Cerebellar nuclear complex (tissue), 1 donor: ENCODE results near the gene RBM33.
"Not testable (repeated sequence)": the region's sequence is repeated elsewhere in the genome, so short reads cannot be mapped to it uniquely, and the experiment has no call there.

Experiments
- DNase-seq, 2 experiments: peaks; one replicate each; lab custom pipeline; 2025; lab: John Stamatoyannopoulos, UW

RBM33 gene

GRCh38 chr7:155690655-155691054 is 46.2 kb downstream of the RBM33 start:
- not testable (repeated sequence) for DNase-seq

DNA sequence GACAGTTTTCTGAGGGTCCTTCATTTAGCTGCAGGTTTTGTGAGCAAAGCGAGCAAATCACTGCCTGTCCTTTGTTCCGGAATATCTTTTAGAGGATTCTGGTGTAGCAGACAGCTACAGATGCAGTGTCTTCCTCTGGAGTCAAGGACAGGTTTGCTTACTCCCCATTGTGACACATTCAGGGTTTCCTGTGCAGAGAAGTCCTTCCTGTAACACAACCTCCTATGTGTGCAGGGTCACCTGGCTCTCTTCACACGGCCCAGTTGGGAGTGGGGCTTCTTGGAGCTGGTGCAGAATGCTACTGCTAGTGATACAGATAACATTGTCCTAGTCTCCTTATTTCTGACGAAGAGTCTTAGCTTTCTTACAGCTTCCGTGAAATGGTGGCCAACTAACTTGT is 47.9 kb downstream of the RBM33 start:
- no peak for DNase-seq

DNA sequence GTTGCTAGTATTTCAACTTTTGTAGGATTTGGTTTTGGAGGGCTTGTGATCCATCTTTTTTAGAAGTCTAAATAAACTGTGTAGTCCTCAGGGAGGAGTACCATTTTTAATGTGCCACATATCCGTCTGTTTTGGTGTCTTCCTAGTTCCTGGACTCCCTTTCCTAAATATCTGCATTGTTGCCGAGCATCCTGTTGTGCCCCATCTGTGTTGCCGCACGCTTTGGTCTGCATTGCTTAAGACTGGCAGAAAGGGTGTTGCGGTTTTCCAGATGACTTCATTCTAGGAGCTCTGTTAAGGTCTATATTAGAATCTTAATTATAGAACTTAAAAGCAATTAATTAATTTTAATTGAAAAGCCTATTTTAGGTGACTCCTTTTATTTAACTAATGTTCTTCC is 49.4 kb downstream of the RBM33 start:
- DNase-seq, result peak in 1 of 2 experiments; percentile 22

DNA sequence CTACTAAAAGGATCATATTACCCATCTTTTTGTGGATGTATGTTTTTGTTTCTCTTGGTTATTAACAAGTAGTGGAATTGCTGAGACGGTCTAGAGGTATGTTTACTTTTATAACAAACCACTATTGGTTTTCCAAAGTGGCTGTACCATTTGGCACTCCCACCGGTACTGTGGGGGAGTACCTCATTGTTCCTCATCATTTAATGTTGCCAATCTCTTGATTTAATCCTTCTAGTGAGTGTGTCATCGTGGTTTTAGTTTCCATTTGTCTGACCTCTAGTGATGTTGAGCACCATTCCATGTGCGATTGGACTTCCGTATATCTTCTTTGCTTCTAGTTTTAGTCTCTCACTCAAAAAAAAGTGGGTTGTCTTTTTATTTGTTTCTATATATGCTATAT is 50.4 kb downstream of the RBM33 start:
- DNase-seq, result no peak

GRCh38 chr7:155696747-155697146 is 52.3 kb downstream of the RBM33 start:
- DNase-seq, result no peak

DNA sequence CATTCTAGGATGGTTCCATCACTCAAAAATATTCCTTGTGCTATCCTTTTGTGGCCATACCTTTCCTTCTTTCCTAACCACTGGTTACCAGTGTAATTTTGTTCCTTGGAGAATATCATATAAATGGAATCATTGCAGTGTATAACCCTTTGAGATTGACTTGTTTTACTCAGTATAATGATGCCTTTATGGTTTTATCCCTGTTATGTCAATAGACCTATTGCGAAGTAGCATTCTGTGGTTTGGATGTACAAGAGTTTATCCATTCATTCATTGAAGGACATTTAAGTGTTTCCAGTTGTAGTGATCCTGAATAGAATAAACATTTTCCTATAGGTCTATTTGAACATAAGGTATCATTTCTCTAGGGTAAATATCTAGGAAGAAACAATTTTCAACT is 54.2 kb downstream of the RBM33 start:
- DNase-seq, result no peak

GRCh38 chr7:155699180-155699579 is 54.7 kb downstream of the RBM33 start:
- no peak for DNase-seq

DNA sequence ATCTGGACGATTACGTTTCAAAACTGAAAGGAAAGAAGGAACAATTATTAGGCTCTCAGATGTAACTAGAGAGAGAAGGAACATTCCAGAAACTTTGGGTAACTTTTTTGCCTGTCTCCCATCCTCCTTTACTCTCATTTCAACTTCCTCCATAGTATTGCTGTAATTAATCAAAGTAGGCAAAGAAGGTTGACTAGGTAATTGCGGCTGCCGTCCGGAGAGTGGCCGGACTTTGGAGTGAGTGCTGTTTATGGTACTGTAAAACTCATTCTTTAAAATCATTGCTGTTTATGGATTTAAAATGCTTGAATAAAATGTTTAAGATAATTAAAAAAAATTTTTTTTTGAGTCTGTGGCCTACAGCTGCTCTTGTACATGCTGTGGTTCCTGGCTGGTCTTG is 56.4 kb downstream of the RBM33 start:
- DNase-seq, result no peak

DNA sequence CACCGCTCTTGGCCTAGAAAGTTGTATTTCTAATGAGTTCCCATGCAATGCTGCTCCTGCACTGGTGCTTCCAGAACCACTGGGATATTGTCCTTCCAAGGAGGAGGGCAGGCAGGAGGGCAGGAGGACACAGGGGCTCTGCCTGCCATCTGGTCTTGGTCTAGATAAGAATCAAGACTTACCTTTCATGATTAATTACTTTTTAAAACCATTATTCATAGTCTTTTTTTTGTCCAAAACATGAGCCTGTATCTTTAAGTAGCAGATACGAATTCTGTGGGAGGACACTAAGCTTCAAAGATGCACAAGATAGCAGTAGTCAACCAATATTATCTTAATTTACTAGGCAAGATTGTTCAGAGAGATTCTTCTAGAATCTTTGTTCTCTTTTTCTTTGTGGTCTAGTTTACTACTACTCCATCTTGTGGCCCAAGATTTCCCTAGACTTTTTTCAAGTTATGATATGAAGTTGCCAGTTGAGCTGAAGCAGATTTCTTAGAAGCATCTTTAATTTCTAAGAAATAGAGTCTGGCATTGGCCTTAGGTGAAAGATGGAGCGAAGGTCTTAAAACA is 57.6 kb downstream of the RBM33 start:
- DNase-seq, result no peak

GRCh38 chr7:155702616-155703015 is 58.2 kb downstream of the RBM33 start:
- no peak for DNase-seq

- no peak for DNase-seq
Observed at GRCh38 chr7:155705623-155706360, 61.3 kb downstream of the RBM33 start.

GRCh38 chr7:155706376-155706775 is 61.9 kb downstream of the RBM33 start:
- no peak for DNase-seq

- DNase-seq, result no peak
Observed at GRCh38 chr7:155709453-155709852, 65.0 kb downstream of the RBM33 start.

GRCh38 chr7:155710031-155710430 is 65.6 kb downstream of the RBM33 start:
- DNase-seq, result no peak

DNA sequence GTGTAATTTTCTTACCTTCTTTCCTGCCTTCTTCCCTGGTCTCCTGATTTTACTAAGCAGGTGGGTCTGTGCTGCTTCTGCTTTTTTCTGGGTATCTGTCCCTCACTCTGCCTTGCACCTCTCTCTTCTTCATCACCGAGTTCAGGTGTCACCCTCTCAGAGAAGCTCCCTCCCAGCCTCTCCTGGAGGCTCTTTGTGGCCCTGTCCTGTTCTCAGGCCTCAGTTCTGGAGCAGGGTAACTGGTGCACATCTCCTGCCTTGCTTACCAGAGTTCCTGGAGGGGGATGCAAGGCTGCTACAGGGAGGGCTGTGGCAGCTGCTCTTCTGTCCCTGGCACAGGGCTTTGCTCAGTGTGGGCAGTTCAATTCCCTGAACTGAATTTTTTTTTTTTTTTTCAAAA is 66.1 kb downstream of the RBM33 start:
- DNase-seq, result no peak

GRCh38 chr7:155711081-155711480 is 66.6 kb downstream of the RBM33 start:
- DNase-seq, result no peak

DNA sequence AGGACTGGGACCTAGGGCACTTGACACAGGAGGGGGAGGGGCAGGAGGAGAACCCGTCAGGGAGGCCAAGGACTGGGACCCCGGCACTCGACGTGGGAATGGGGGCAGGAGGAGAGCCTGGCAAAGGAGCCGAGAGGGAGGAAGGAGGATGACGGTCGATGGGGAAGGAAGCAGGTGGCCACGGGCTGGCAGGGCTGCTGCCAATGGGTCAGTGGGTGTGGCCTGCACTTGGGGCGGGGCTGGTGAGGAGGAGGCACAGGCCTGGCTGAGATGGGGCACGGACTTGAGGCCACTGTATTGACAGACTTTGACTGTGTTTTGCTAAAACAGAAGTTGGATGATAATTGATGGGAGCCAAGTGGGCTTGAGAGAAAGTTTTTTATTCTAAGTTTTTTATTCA is 68.9 kb downstream of the RBM33 start:
- DNase-seq, result no peak

DNA sequence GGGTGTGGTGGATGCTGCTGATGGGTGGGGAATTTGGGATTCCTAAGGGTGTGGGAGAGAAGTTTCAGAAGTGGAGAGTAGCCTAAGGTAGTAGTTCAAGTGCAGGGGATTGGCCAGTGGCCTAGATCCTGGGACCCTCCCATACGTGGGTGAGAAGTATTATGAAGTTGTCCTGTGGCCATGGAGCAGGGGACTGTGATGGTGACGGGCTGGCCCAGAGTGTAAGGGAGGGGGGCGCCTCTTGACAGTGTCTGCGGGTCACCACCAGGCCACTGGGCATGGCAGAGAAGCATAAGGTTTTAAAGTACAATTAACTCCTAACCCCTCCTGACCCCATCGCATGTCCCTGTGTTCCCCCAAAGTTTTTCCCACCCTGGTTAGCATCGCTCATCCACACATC is 70.2 kb downstream of the RBM33 start:
- DNase-seq, result no peak

DNA sequence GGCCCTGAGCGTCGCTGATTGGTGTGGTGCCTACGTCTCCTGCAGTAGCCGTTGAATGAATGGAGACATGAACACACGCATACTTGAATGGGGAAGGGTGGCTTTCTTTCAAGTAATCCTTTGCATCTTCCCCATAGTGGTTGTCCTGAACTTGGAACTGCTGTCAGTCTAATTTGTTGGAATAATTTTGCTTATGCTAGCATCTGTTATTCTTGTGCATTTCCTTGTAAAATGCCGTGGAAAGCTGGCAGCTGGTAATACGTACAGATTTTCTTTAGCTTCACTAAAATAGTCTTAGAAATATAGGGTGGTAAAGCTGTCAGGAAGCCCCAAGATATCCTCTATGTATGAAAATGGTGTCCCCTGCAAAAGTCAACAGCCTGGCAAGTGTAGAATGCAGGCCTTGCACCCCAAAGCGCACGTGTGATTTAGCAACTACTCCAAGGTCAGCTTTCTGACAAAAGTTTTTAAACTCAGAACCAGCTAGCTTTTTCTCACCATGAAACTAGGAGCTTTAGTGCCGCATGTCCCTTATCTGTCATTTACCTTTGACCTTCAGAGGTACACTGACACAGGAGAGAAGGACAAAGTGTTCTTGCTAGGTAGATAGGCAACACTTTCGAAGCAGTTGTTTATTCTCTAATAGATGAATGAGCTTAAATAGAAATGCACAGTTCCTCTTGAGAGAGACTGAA is 70.8 kb downstream of the RBM33 start:
- no peak for DNase-seq

- no peak for DNase-seq
Observed at GRCh38 chr7:155717010-155717744, 72.7 kb downstream of the RBM33 start.

GRCh38 chr7:155721056-155721455 is 76.6 kb downstream of the RBM33 start:
- DNase-seq, result no peak

DNA sequence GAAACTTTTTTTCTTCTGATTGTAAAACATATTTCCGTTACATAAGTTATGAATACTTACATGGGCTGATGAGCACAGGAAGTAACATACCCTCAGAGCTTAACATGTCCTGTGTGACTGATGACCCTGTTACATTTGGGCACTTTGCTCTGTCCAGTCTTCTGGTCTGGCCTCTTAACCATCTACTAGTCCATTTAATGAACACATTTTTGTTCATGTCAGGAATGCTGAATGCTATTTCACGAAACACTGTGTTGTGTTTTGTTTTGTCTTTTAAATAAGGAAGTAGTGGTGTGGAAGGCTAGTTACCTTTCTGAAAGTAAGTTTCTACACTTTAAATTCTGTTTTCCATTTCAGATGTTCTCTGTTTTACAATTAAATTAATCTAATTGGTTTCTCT is 77.7 kb downstream of the RBM33 start:
- DNase-seq, result no peak

GRCh38 chr7:155722936-155723335 is 78.5 kb downstream of the RBM33 start:
- no peak for DNase-seq
